Right lobe of liver (tissue), 6 donors: ENCODE results near the gene MEOX1. TPM values are rescaled to one million over a fixed set of nuclear protein-coding genes. Genes with fewer than 3 reads are reported as not detected.
A peak's percentile ranks its signal among the peaks of the same experiment; 100 is the strongest.

Experiments used
- ATAC-seq, 4 donors: fragments of 200-7000 bp; cut with Tn5 transposase; one replicate each; pipeline ENCODE4 v1.9.1; 2020; ENCODE audit warnings: mild to moderate bottlenecking in 4 of 4, moderate library complexity in 4 of 4
- DNase-seq, 3 donors: peaks; one replicate each; pipeline ENCODE4 v3.0.0-alpha.2; 2020
- H3K27ac ChIP-seq, 3 donors: fragments of 200-600 bp; one replicate each; pipeline ENCODE4 v1.8.0; 2022
- H3K27me3 ChIP-seq, 2 donors: fragments of 200-600 bp; one replicate each; pipeline ENCODE4 v1.8.0; 2022
- H3K36me3 ChIP-seq, 4 donors: fragments of 200-600 bp; sonication (generic) in 1 of 4; one replicate each; pipeline versions ENCODE4 v1.5.1 to v1.8.0; 2017 to 2022; ENCODE audit warnings: control low read depth in 1 of 4
- H3K4me1 ChIP-seq, 4 donors: fragments of 200-600 bp; sonication (generic) in 1 of 4; one replicate each; pipeline versions ENCODE4 v1.5.1 to v1.8.0; 2017 to 2022; ENCODE audit warnings: control low read depth in 1 of 4
- H3K4me3 ChIP-seq, 3 donors: fragments of 200-600 bp; one replicate each; pipeline ENCODE4 v1.8.0; 2022
- H3K9me3 ChIP-seq, 4 donors: fragments of 200-600 bp; sonication (generic) in 1 of 4; one replicate each; pipeline versions ENCODE4 v1.5.1 to v1.8.0; 2017 to 2022; ENCODE audit warnings: control low read depth in 1 of 4
- POLR2A ChIP-seq: fragments of 450-650 bp; IDR thresholded peaks from one replicate; pipeline ENCODE4 v1.6.1; 2017; ENCODE audit warnings: antibody characterized with exemption, mild to moderate bottlenecking
- WGBS: methylation state at CpG from one replicate; pipeline ENCODE4 v1.1.6; 2018; ENCODE audit warnings: low coverage, low lambda C conversion rate; ENCODE audit not compliant: insufficient coverage; ENCODE audit errors: missing lambda C conversion rate; 5-methylcytosine and 5-hydroxymethylcytosine counted together
- intact Hi-C, 2 donors: fragments of 100-400 bp; cut with DNase I; formaldehyde crosslinking; loops; one replicate each; pipeline versions ENCODE4 v1.11.2 to v1.14.1; 2022
- total RNA-seq, 6 experiments: library from RNA; depleted of rRNA in 2 of 6; stranded (reverse); fragments of >200 nt in 2 of 6; fragmentation: NEBNext Ultra II Directional in 3 of 6; extraction: Animal tissue kit (Norgen Biotek cat#: 25700) in 3 of 6; gene quantifications; one replicate each; pipeline versions ENCODE4 v1.1.0 to v1.2.4, GENCODE V29; 2016 to 2023
- TF ChIP-seq, protein P1 (sequence below), 4 donors: fragments of 200-600 bp in 3 of 4; fragments of 450-650 bp in 1 of 4; IDR thresholded peaks; one replicate each; pipeline versions ENCODE4 v1.5.1 to v1.8.0; 2016 to 2022; ENCODE audit warnings: antibody characterized with exemption in 4 of 4, mild to moderate bottlenecking in 2 of 4
- donor health status: DM: no; HTN: yes; CAD: no.
- donor health status: DM: no; HTN: no; CAD: no.
- donor health status: DM: no; HTN: no; CAD: no.
- donor health status: DM: no; HTN: yes; CAD: no.
- donor health status: DM: no; HTN: yes; CAD: no.

Gene MEOX1
- total RNA-seq, 6 experiments from 2014 or later = 0.11 TPM; not detected in 5

DNA sequence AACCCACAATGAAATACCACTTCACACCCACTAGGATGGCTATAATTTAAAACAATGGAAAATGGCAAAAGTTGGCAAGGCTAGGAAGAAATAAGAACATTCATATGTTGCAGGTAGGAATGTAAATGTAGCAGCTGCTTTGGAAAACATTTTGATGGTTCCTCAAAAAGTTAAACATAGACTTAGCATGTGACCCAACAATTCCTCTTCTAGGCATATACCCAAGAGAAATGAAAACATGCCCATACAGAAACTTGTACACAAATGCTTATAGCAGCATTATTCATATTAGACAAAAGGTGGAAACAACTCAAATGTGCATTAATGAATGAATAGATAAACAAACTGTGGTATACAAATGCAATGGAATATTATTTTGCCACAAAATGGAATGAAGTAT, 36.1 kb downstream of the MEOX1 start:
- TF ChIP-seq, protein P1, sequence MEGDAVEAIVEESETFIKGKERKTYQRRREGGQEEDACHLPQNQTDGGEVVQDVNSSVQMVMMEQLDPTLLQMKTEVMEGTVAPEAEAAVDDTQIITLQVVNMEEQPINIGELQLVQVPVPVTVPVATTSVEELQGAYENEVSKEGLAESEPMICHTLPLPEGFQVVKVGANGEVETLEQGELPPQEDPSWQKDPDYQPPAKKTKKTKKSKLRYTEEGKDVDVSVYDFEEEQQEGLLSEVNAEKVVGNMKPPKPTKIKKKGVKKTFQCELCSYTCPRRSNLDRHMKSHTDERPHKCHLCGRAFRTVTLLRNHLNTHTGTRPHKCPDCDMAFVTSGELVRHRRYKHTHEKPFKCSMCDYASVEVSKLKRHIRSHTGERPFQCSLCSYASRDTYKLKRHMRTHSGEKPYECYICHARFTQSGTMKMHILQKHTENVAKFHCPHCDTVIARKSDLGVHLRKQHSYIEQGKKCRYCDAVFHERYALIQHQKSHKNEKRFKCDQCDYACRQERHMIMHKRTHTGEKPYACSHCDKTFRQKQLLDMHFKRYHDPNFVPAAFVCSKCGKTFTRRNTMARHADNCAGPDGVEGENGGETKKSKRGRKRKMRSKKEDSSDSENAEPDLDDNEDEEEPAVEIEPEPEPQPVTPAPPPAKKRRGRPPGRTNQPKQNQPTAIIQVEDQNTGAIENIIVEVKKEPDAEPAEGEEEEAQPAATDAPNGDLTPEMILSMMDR (IDR thresholded peaks at IDR 0.05) = no peak
- no peak for TF ChIP-seq POLR2A
- H3K27ac ChIP-seq = no peak overlapping the region
- H3K36me3 ChIP-seq = no peaks in the 10 kb centered on the region
- no peaks in the 10 kb centered on the region for H3K4me1 ChIP-seq
- H3K4me3 ChIP-seq = no peak overlapping the region
- intact Hi-C loops = no loop called here
- no peak for ATAC-seq
- no peak for DNase-seq
- no peaks in the 10 kb centered on the region for H3K27me3 ChIP-seq
- H3K9me3 ChIP-seq = no peaks in the 10 kb centered on the region

DNA sequence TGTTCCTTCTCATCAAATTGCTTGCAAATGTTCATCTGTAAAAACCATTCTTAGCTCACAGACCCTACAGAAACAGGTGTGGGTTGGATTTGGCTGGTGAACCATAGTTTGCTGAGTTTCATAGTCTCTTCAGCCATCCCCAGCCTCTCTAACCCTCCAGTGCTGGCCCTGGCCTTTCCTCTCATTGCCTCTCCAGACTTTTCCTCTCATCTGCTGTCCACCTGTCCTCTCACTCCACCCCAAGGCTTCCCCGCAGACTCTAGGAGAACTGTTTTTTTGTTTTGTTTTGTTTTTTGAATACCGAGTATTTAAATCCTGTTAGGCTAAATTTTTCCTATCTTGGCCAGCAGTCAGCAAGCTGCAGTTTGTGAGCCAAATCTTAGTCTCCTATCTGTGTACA, 41.1 kb downstream of the MEOX1 start:
- no peaks in the 10 kb centered on the region for H3K27me3 ChIP-seq
- WGBS = 54% methylated on average over 2 of the region's 2 CpGs
- no peaks in the 10 kb centered on the region for H3K9me3 ChIP-seq
- H3K36me3 ChIP-seq = no peaks in the 10 kb centered on the region
- H3K4me1 ChIP-seq = no peaks in the 10 kb centered on the region
- DNase-seq = no peak
- H3K27ac ChIP-seq = no peak overlapping the region
- intact Hi-C loops = no loop called here
- ATAC-seq = no peak
- TF ChIP-seq POLR2A = no peak
- TF ChIP-seq, protein P1 (IDR thresholded peaks at IDR 0.05) = no peak
- H3K4me3 ChIP-seq = no peak overlapping the region

DNA sequence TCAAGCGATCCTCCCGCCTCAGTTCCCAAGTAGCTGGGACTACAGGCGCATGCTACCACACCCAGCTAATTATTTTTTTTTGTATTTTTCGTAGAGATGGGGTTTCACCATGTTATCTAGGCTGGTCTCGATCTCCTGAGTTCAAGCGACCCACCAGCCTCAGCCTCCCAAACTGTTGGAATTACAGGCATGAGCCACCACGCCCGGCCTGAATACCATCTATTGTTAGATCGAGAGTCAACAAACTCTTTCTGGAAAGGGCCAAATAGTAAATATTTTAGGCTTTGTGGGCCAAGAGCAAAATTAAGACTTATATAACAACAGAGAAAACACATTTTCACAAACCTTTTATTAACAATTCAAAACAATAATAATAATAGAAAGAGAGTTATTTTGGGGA, 41.6 kb downstream of the MEOX1 start:
- no peaks in the 10 kb centered on the region for H3K9me3 ChIP-seq
- no peak overlapping the region for H3K4me3 ChIP-seq
- no peaks in the 10 kb centered on the region for H3K36me3 ChIP-seq
- intact Hi-C loops = no loop called here
- DNase-seq (no peak), ATAC-seq (no peak)
- 74% methylated on average over 7 of the region's 9 CpGs for WGBS
- no peaks in the 10 kb centered on the region for H3K4me1 ChIP-seq
- no peak overlapping the region for H3K27ac ChIP-seq
- H3K27me3 ChIP-seq = no peaks in the 10 kb centered on the region
- TF ChIP-seq, protein P1 (IDR thresholded peaks at IDR 0.05) = no peak
- no peak for TF ChIP-seq POLR2A

DNA sequence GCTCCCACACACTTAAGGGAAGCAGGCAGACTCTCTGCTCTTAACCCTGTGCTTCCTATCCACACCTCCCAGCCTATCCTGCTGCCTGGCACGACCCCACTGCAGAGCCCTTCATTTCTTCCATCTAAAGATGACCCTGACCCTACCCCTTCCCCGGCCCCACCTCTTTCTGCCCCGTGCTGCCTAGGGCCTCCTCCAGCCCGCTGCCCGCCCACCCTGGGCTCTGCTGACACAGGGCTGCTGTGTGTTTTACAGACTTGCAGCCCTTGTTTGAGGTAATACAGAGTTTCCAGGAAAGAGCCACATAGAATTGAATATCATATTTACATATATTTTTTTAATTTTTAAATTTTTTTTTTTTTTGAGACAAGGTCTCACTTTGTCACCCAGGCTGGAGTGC, 42.0 kb downstream of the MEOX1 start:
- no peaks in the 10 kb centered on the region for H3K4me1 ChIP-seq
- ATAC-seq (peak in 1 of 4 donors; percentile 19), DNase-seq (no peak)
- H3K36me3 ChIP-seq = no peaks in the 10 kb centered on the region
- no peaks in the 10 kb centered on the region for H3K27me3 ChIP-seq
- no peaks in the 10 kb centered on the region for H3K9me3 ChIP-seq
- TF ChIP-seq, protein P1 (IDR thresholded peaks at IDR 0.05) = no peak
- no peak for TF ChIP-seq POLR2A
- H3K4me3 ChIP-seq = no peak overlapping the region
- intact Hi-C loops = no loop called here
- 75% methylated on average over 5 of the region's 5 CpGs for WGBS
- H3K27ac ChIP-seq = no peak overlapping the region

DNA sequence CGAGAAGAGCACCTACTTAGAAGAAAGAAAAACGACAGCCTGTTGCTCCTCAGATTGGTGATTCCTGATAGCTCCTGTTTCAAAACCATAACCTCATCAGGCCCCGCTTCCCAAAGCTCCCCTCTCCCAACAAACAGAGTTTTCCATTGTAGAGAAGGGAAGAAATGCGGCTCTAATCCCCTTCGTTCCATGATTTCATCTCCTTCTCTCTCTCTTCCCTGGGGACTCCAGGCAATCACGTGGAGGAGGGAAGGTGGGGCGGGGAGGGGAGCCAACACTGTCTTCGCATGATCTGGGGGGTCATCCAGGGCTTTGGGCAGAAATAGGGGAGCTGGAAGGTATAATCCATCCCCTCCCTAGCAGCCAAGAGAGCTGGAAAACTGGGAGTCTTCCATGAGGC, 43.4 kb downstream of the MEOX1 start:
- intact Hi-C loops = no loop called here
- Histone ChIP-seq H3K27ac (no peak overlapping the region), H3K36me3 (no peaks in the 10 kb centered on the region), H3K4me3 (no peak overlapping the region), H3K9me3 (no peaks in the 10 kb centered on the region), H3K4me1 (no peaks in the 10 kb centered on the region), H3K27me3 (no peaks in the 10 kb centered on the region)
- ATAC-seq = no peak
- TF ChIP-seq, protein P1 (IDR thresholded peaks at IDR 0.05) = no peak
- no peak for TF ChIP-seq POLR2A
- DNase-seq = no peak
- 91% methylated on average over 7 of the region's 8 CpGs for WGBS
